ENCODE measurements around the gene RAB13. TPM values are rescaled to one million over a fixed set of nuclear protein-coding genes. Genes with fewer than 3 reads are reported as not detected.
A peak's percentile ranks its signal among the peaks of the same experiment; 100 is the strongest.

RAB13 gene
- total and polyA plus RNA-seq, 2 of the 4 experiments (the other 2 are of a cell fraction), result 42.3 to 249 TPM

DNA sequence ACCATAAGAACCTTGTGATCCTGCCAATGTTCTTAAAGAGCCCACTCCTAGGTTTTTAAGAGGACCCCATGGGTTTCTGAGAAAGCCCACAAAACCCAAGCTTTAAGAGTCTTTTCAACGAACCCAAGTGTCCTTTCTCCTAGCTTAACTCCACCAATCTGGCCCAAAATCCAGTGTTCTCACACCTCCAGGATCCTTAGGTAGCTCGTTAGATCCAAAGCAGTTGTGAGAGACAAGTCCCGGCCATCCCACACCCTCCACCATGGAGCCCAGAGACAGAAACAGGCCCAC is 41.4 kb downstream of the RAB13 start:
- Histone ChIP-seq H3K4me1 (ENCODE audit: control insufficient read depth, insufficient read depth, low read length) (peaks cover 9% of the 10 kb centered on the region), H4K8ac (ENCODE audit: low read depth in 2 of 2, low read length in 2 of 2) (peak overlapping the region in 1 of 2 experiments; percentile 21; a peak in 2 of 4 replicates), H3K4ac (ENCODE audit: low read depth, low read length) (no peak overlapping the region; the same call in 1 of the 2 replicates), H4K91ac (ENCODE audit: insufficient read depth, low read depth, low read length) (no peak overlapping the region), H3K18ac (ENCODE audit: low read depth, low read length) (no peak overlapping the region), H2BK20ac (ENCODE audit: low read depth, low read length) (no peak overlapping the region), H4K5ac (ENCODE audit: low read depth, low read length) (no peak overlapping the region), H3K14ac (replicated peaks; ENCODE audit: low read depth, low read length) (peak overlapping the region; percentile 48), H3K9ac (ENCODE audit: low read depth, low read length) (peak overlapping the region; percentile 98; the same call in 1 of the 2 replicates), H2BK120ac (ENCODE audit: low read depth, low read length) (0 out of 2 replicates have a peak overlapping the region, but pooled peaks have one; percentile 13), H2BK5ac (ENCODE audit: low read depth, low read length, poor library complexity, severe bottlenecking) (no peak overlapping the region), H3K27ac (ENCODE audit: insufficient read depth, low read length) (no peak overlapping the region), H2AK9ac (replicated peaks; ENCODE audit: low read depth, low read length, poor library complexity) (peak overlapping the region; percentile 99), H3K36me3 (ENCODE audit: control insufficient read depth, insufficient read depth, low read length) (peaks cover 44% of the 10 kb centered on the region), H3K9me1 (ENCODE audit: insufficient read depth, low read length) (peaks cover 18% of the 10 kb centered on the region; the same call in 1 of the 2 replicates), H4K20me1 (ENCODE audit: insufficient read depth, low read length) (peaks cover 11% of the 10 kb centered on the region), H3K27me3 (ENCODE audit: control insufficient read depth, insufficient read depth, low read length) (no peaks in the 10 kb centered on the region), H3K4me2 (ENCODE audit: low read depth, low read length) (peak overlapping the region; percentile 100; the same call in 1 of the 2 replicates), H3K23ac (ENCODE audit: low read depth, low read length) (0 out of 2 replicates have a peak overlapping the region, but pooled peaks have one; percentile 43), H2BK15ac (ENCODE audit: low read depth, low read length) (peak overlapping the region; percentile 21; the same call in 1 of the 3 replicates), H2AK5ac (ENCODE audit: low read depth, low read length) (no peak overlapping the region), H3K56ac (ENCODE audit: extremely low read depth, insufficient read depth, low read length) (no peak overlapping the region), H2AFZ (replicated peaks; ENCODE audit: low read length, poor library complexity) (no peak overlapping the region), H3K9me3 (ENCODE audit: control insufficient read depth, insufficient read depth, low read length) (no peaks in the 10 kb centered on the region), H3K79me1 (ENCODE audit: low read depth in 1 of 2, low read length in 2 of 2) (peaks cover 15 to 56% of the 10 kb centered on the region in 2 experiments), H3K4me3 (ENCODE audit: insufficient read depth, low read depth, low read length) (no peak overlapping the region)
- ChIA-PET CTCF (no interaction called here), POLR2A (ENCODE audit: unreplicated experiment) (interaction anchor here (0.6 kb wide), 1 partner anchor 499 kb away, joined by 3 read pairs; no protein-coding TSS in a partner anchor)
- dilution Hi-C loops (cut with HindIII; ENCODE audit: low sequenced_read_pairs, unreplicated experiment) (no loop called here), intact Hi-C loops (cut with micrococcal nuclease) (no loop called here), in situ Hi-C loops (cut with MboI; ENCODE audit: low sequenced_read_pairs) (loop anchor here (5.0 kb wide), 1 partner anchor 147 kb away; no protein-coding TSS in a partner anchor)
- WGBS, 2 experiments (ENCODE audit: extremely low coverage in 2 of 2, insufficient read length in 1 of 2), result 100% methylated on average over 1 of the region's 3 CpGs; no CpG with 5 or more reads in 1 of the 2 experiments
- DNase-seq, result no peak
- TF ChIP-seq RAD21 (IDR thresholded peaks at IDR 0.05; ENCODE audit: low read length), result no peak
- no peak for TF ChIP-seq BHLHE40 (IDR thresholded peaks at IDR 0.05; ENCODE audit: low read depth, low read length)
- no peak for TF ChIP-seq RCOR1 (IDR thresholded peaks at IDR 0.05; ENCODE audit: insufficient replicate concordance, low read length)
- TF ChIP-seq CHD1 (IDR thresholded peaks at IDR 0.05; ENCODE audit: low read depth, low read length), result no peak
- TF ChIP-seq MAZ (IDR thresholded peaks at IDR 0.05; ENCODE audit: borderline replicate concordance, low read depth, low read length), result no peak
- no peak for TF ChIP-seq SMC3 (IDR thresholded peaks at IDR 0.05; ENCODE audit: low read depth, low read length)
- TF ChIP-seq MXI1 (IDR thresholded peaks at IDR 0.05; ENCODE audit: borderline replicate concordance, low read depth, low read length), result no peak
- TF ChIP-seq POLR2A (IDR thresholded peaks at IDR 0.05; ENCODE audit: low read depth, low read length), result no peak
- no peak for TF ChIP-seq MAFK (IDR thresholded peaks at IDR 0.05; ENCODE audit: low read depth, low read length)
- TF ChIP-seq FOS (IDR thresholded peaks at IDR 0.05; ENCODE audit: low read depth, low read length), result no peak
- no peak for TF ChIP-seq CTCF (conservative IDR thresholded peaks at IDR 0.05; ENCODE audit: low read depth, low read length)
- TF ChIP-seq, protein P1, sequence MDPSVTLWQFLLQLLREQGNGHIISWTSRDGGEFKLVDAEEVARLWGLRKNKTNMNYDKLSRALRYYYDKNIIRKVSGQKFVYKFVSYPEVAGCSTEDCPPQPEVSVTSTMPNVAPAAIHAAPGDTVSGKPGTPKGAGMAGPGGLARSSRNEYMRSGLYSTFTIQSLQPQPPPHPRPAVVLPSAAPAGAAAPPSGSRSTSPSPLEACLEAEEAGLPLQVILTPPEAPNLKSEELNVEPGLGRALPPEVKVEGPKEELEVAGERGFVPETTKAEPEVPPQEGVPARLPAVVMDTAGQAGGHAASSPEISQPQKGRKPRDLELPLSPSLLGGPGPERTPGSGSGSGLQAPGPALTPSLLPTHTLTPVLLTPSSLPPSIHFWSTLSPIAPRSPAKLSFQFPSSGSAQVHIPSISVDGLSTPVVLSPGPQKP (IDR thresholded peaks at IDR 0.05; ENCODE audit: borderline replicate concordance, low read depth, low read length), result no peak
- TF ChIP-seq CEBPB (IDR thresholded peaks at IDR 0.05; ENCODE audit: low read depth, low read length), result no peak
- TF ChIP-seq, protein P2, sequence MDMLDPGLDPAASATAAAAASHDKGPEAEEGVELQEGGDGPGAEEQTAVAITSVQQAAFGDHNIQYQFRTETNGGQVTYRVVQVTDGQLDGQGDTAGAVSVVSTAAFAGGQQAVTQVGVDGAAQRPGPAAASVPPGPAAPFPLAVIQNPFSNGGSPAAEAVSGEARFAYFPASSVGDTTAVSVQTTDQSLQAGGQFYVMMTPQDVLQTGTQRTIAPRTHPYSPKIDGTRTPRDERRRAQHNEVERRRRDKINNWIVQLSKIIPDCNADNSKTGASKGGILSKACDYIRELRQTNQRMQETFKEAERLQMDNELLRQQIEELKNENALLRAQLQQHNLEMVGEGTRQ (IDR thresholded peaks at IDR 0.05; ENCODE audit: low read depth, low read length), result no peak
- TF ChIP-seq NFE2L2 (IDR thresholded peaks at IDR 0.05; ENCODE audit: low read depth, low read length), result no peak
- BruUV-seq (replicated peaks), result no TSS peak
- ATAC-seq (ENCODE audit: low read depth), result no peak
